ENCODE data around the gene ATF5. TPM values are rescaled to one million over a fixed set of nuclear protein-coding genes. Genes with fewer than 3 reads are reported as not detected.

Gene ATF5
- total RNA-seq, 1 donor from 2014 or later, result 13.8 TPM

- intact Hi-C loops (cut with DNase I), result no loop called here
- H3K4me3 ChIP-seq, result no peak overlapping the region
- TF ChIP-seq CTCF (IDR thresholded peaks at IDR 0.05), result no peak
- H3K9me3 ChIP-seq, result no peaks in the 10 kb centered on the region
- ATAC-seq (no peak), DNase-seq (no peak)
- no peaks in the 10 kb centered on the region for H3K27me3 ChIP-seq (ENCODE audit: low read depth)
- no peak overlapping the region for H3K27ac ChIP-seq
- H3K36me3 ChIP-seq, result peaks cover 83% of the 10 kb centered on the region
- peaks cover 15% of the 10 kb centered on the region for H3K4me1 ChIP-seq
Measured at GRCh38 chr19:49881672-49882394, 47.2 kb upstream of the ATF5 start.

- Histone ChIP-seq H3K9me3 (no peaks in the 10 kb centered on the region), H3K27ac (no peak overlapping the region), H3K4me3 (no peak overlapping the region), H3K36me3 (peaks cover 83% of the 10 kb centered on the region), H3K27me3 (ENCODE audit: low read depth) (no peaks in the 10 kb centered on the region), H3K4me1 (peaks cover 15% of the 10 kb centered on the region)
- DNase-seq, result no peak
- ATAC-seq, result no peak
- intact Hi-C loops (cut with DNase I), result no loop called here
- no peak for TF ChIP-seq CTCF (IDR thresholded peaks at IDR 0.05)
Measured at GRCh38 chr19:49882643-49883042, 46.4 kb upstream of the ATF5 start.

- no peak overlapping the region for H3K27ac ChIP-seq
Measured at GRCh38 chr19:49883094-49883493, 45.9 kb upstream of the ATF5 start.

GRCh38 chr19:49884109-49884508 is 44.9 kb upstream of the ATF5 start:
- Histone ChIP-seq H3K36me3 (peaks cover 79% of the 10 kb centered on the region), H3K27ac (no peak overlapping the region), H3K4me3 (no peak overlapping the region), H3K4me1 (peaks cover 3% of the 10 kb centered on the region), H3K27me3 (ENCODE audit: low read depth) (no peaks in the 10 kb centered on the region), H3K9me3 (no peaks in the 10 kb centered on the region)
- DNase-seq, result no peak
- TF ChIP-seq CTCF (IDR thresholded peaks at IDR 0.05), result no peak
- ATAC-seq, result no peak
- intact Hi-C loops (cut with DNase I), result no loop called here

More at GRCh38 chr19:49883094-49883493, 45.9 kb upstream of the ATF5 start:
- no peak for TF ChIP-seq CTCF (IDR thresholded peaks at IDR 0.05)
- ATAC-seq (no peak), DNase-seq (no peak)
- intact Hi-C loops (cut with DNase I), result no loop called here
- Histone ChIP-seq H3K4me1 (peaks cover 14% of the 10 kb centered on the region), H3K27me3 (ENCODE audit: low read depth) (no peaks in the 10 kb centered on the region), H3K9me3 (no peaks in the 10 kb centered on the region), H3K36me3 (peaks cover 83% of the 10 kb centered on the region), H3K4me3 (no peak overlapping the region)

GRCh38 chr19:49884760-49885159 is 44.2 kb upstream of the ATF5 start:
- peaks cover 73% of the 10 kb centered on the region for H3K36me3 ChIP-seq
- no peak for TF ChIP-seq CTCF (IDR thresholded peaks at IDR 0.05)
- H3K9me3 ChIP-seq, result no peaks in the 10 kb centered on the region
- intact Hi-C loops (cut with DNase I), result no loop called here
- H3K27me3 ChIP-seq (ENCODE audit: low read depth), result no peaks in the 10 kb centered on the region
- H3K4me1 ChIP-seq, result peaks cover 2% of the 10 kb centered on the region
- H3K4me3 ChIP-seq, result no peak overlapping the region
- ATAC-seq, result no peak
- no peak overlapping the region for H3K27ac ChIP-seq
- DNase-seq, result no peak
